ENCODE measurements around the gene POU2AF1. TPM values are rescaled to one million over a fixed set of nuclear protein-coding genes. Genes with fewer than 3 reads are reported as not detected.

Gene POU2AF1
- total and polyA plus RNA-seq, 2 experiments from 2014 or later: not detected

DNA sequence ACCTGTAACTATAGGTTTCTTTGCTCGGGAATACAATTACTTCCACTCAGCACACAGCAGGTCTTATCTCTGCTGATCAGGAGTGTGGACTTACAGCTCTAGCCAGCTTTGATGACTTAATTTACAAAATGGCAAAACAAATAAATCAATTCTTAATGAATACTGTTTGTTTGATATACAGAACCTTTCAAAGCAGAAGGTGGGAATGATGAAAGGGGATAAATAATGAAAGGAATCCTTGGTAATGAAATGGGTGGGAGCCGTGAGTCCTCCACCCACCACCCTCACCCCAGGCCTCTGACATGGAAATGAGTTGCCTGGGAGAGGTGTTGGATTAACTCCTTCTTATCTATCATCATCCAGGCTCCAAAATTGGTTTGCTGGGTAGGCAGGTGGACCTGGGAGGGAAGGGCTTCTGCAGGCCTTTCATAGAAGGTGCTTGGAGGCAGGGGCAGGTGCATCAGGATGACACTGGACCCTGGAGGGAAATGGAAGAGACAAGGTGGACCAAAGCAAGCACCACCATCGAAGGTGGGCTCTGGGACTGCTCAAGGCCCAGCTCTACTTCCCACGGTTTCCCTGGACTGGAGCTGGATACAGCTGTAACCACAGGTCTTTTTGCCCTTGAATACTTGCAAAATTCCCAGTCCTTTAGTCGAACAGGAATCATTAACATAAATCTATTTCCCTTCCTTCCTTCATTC, 23.0 kb downstream of the POU2AF1 start:
- H3K9me3 Mint-ChIP-seq: no peaks in the 10 kb centered on the region; the same call in 2 of the 3 replicates

DNA sequence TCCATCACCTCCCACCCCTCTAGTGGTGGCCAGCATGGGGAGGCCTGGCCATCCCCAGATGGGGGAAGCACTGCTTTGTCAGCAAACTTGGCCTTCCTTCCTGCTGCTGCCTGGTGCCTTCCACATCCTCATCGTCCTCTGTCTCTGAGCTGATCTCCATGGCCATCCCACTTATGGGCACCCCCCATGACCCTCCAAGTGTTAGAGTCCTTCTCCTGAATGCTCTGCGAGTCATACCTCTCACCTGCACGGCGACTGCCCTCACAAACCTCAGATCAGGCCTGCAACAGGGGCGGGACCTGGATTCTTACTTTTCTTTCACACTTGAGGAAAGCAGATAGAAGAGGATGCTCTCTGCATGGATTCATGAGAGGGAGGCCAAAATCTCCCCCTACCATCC, 24.0 kb downstream of the POU2AF1 start:
- H3K4me2 ChIP-seq: no peak overlapping the region

More for the DNA sequence above, 23.0 kb downstream of the POU2AF1 start:
- H3K36me3 Mint-ChIP-seq (ENCODE audit: low read depth): no peaks in the 10 kb centered on the region
- Histone ChIP-seq H3F3A (replicated peaks; ENCODE audit: low read depth) (no peaks in the 10 kb centered on the region), H4K20me1 (replicated peaks; ENCODE audit: insufficient read depth) (no peaks in the 10 kb centered on the region), H3K9me2 (ENCODE audit: insufficient read depth) (no peaks in the 10 kb centered on the region), H3K4me1 (ENCODE audit: insufficient read depth) (no peaks in the 10 kb centered on the region), H3K36me3 (ENCODE audit: insufficient read depth) (no peaks in the 10 kb centered on the region), H3K27me3 (ENCODE audit: insufficient read depth) (no peaks in the 10 kb centered on the region), H3K4me2 (no peak overlapping the region), H2AFZ (no peak overlapping the region), H3K4me3 (no peak overlapping the region), H3K27ac (ENCODE audit: low read depth) (no peak overlapping the region), H3K79me2 (replicated peaks; ENCODE audit: insufficient read depth) (no peaks in the 10 kb centered on the region)
- TF ChIP-seq, protein P1, sequence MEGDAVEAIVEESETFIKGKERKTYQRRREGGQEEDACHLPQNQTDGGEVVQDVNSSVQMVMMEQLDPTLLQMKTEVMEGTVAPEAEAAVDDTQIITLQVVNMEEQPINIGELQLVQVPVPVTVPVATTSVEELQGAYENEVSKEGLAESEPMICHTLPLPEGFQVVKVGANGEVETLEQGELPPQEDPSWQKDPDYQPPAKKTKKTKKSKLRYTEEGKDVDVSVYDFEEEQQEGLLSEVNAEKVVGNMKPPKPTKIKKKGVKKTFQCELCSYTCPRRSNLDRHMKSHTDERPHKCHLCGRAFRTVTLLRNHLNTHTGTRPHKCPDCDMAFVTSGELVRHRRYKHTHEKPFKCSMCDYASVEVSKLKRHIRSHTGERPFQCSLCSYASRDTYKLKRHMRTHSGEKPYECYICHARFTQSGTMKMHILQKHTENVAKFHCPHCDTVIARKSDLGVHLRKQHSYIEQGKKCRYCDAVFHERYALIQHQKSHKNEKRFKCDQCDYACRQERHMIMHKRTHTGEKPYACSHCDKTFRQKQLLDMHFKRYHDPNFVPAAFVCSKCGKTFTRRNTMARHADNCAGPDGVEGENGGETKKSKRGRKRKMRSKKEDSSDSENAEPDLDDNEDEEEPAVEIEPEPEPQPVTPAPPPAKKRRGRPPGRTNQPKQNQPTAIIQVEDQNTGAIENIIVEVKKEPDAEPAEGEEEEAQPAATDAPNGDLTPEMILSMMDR (conservative IDR thresholded peaks at IDR 0.05; ENCODE audit: low read depth in 2 of 2): no peak
- TF ChIP-seq JUNB (IDR thresholded peaks at IDR 0.05; ENCODE audit: unreplicated experiment): no peak
- TF ChIP-seq, protein P2, sequence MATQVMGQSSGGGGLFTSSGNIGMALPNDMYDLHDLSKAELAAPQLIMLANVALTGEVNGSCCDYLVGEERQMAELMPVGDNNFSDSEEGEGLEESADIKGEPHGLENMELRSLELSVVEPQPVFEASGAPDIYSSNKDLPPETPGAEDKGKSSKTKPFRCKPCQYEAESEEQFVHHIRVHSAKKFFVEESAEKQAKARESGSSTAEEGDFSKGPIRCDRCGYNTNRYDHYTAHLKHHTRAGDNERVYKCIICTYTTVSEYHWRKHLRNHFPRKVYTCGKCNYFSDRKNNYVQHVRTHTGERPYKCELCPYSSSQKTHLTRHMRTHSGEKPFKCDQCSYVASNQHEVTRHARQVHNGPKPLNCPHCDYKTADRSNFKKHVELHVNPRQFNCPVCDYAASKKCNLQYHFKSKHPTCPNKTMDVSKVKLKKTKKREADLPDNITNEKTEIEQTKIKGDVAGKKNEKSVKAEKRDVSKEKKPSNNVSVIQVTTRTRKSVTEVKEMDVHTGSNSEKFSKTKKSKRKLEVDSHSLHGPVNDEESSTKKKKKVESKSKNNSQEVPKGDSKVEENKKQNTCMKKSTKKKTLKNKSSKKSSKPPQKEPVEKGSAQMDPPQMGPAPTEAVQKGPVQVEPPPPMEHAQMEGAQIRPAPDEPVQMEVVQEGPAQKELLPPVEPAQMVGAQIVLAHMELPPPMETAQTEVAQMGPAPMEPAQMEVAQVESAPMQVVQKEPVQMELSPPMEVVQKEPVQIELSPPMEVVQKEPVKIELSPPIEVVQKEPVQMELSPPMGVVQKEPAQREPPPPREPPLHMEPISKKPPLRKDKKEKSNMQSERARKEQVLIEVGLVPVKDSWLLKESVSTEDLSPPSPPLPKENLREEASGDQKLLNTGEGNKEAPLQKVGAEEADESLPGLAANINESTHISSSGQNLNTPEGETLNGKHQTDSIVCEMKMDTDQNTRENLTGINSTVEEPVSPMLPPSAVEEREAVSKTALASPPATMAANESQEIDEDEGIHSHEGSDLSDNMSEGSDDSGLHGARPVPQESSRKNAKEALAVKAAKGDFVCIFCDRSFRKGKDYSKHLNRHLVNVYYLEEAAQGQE (IDR thresholded peaks at IDR 0.05; ENCODE audit: unreplicated experiment): no peak
- H3K27me3 Mint-ChIP-seq (ENCODE audit: insufficient read depth, low read depth, poor library complexity): peaks cover 4% of the 10 kb centered on the region
- ATAC-seq (no peak), DNase-seq (ENCODE audit: low spot score) (no peak)
- H3K27ac Mint-ChIP-seq: no peak overlapping the region
- no peak overlapping the region for H3K4me3 Mint-ChIP-seq
- no peaks in the 10 kb centered on the region for H3K4me1 Mint-ChIP-seq

DNA sequence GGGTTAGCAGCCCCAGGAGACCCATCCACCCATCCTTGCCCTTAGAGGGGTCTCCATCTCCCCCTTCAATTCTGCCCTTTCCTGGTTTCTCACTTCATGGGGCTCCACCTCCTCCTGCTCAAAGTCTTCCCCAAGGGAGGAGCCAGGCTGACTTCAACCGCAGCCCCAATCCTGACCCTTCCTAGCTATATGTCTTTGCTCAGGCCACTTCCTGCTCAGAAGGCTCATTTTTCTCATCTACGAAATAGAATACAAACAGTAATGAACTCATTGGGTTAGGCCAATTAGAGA, 24.5 kb downstream of the POU2AF1 start:
- Mint-ChIP-seq H3K36me3 (ENCODE audit: low read depth) (no peaks in the 10 kb centered on the region), H3K4me3 (no peak overlapping the region), H3K4me1 (no peaks in the 10 kb centered on the region), H3K27ac (no peak overlapping the region), H3K27me3 (ENCODE audit: insufficient read depth, low read depth, poor library complexity) (peaks cover 4% of the 10 kb centered on the region), H3K9me3 (no peaks in the 10 kb centered on the region; the same call in 2 of the 3 replicates)
- ATAC-seq (no peak), DNase-seq (ENCODE audit: low spot score) (no peak)
- no peaks in the 10 kb centered on the region for H3K9me2 ChIP-seq (ENCODE audit: insufficient read depth)
- H3K4me2 ChIP-seq: no peak overlapping the region
- no peak overlapping the region for H3K27ac ChIP-seq (ENCODE audit: low read depth)
- no peaks in the 10 kb centered on the region for H3K79me2 ChIP-seq (replicated peaks; ENCODE audit: insufficient read depth)
- no peak overlapping the region for H2AFZ ChIP-seq
- no peaks in the 10 kb centered on the region for H4K20me1 ChIP-seq (replicated peaks; ENCODE audit: insufficient read depth)
- H3K36me3 ChIP-seq (ENCODE audit: insufficient read depth): no peaks in the 10 kb centered on the region
- H3F3A ChIP-seq (replicated peaks; ENCODE audit: low read depth): no peaks in the 10 kb centered on the region
- H3K4me3 ChIP-seq: no peak overlapping the region
- no peaks in the 10 kb centered on the region for H3K27me3 ChIP-seq (ENCODE audit: insufficient read depth)
- no peaks in the 10 kb centered on the region for H3K4me1 ChIP-seq (ENCODE audit: insufficient read depth)
- TF ChIP-seq, protein P3, sequence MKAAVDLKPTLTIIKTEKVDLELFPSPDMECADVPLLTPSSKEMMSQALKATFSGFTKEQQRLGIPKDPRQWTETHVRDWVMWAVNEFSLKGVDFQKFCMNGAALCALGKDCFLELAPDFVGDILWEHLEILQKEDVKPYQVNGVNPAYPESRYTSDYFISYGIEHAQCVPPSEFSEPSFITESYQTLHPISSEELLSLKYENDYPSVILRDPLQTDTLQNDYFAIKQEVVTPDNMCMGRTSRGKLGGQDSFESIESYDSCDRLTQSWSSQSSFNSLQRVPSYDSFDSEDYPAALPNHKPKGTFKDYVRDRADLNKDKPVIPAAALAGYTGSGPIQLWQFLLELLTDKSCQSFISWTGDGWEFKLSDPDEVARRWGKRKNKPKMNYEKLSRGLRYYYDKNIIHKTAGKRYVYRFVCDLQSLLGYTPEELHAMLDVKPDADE (IDR thresholded peaks at IDR 0.05): no peak
- TF ChIP-seq, protein P1 (conservative IDR thresholded peaks at IDR 0.05; ENCODE audit: low read depth in 2 of 2): no peak
- TF ChIP-seq JUNB (IDR thresholded peaks at IDR 0.05; ENCODE audit: unreplicated experiment) (no peak), ZNF114 (CRISPR knock-in tag; IDR thresholded peaks at IDR 0.05) (no peak), POLR2AphosphoS5 (IDR thresholded peaks at IDR 0.05; ENCODE audit: low read depth) (no peak), EZH2 (IDR thresholded peaks at IDR 0.05; ENCODE audit: low read depth, unreplicated experiment) (no peak), STAT1 (IDR thresholded peaks at IDR 0.05; ENCODE audit: unreplicated experiment) (no peak), NANOG (IDR thresholded peaks at IDR 0.05; ENCODE audit: borderline replicate concordance) (no peak), EZH2phosphoT487 (IDR thresholded peaks at IDR 0.05; ENCODE audit: unreplicated experiment) (no peak)

More for the DNA sequence above, 24.0 kb downstream of the POU2AF1 start:
- Mint-ChIP-seq H3K36me3 (ENCODE audit: low read depth) (no peaks in the 10 kb centered on the region), H3K9me3 (no peaks in the 10 kb centered on the region; the same call in 2 of the 3 replicates), H3K4me3 (no peak overlapping the region), H3K27ac (no peak overlapping the region), H3K4me1 (no peaks in the 10 kb centered on the region), H3K27me3 (ENCODE audit: insufficient read depth, low read depth, poor library complexity) (peaks cover 4% of the 10 kb centered on the region)
- Histone ChIP-seq H3K27me3 (ENCODE audit: insufficient read depth) (no peaks in the 10 kb centered on the region), H3K36me3 (ENCODE audit: insufficient read depth) (no peaks in the 10 kb centered on the region), H4K20me1 (replicated peaks; ENCODE audit: insufficient read depth) (no peaks in the 10 kb centered on the region), H3K4me3 (no peak overlapping the region), H3K27ac (ENCODE audit: low read depth) (no peak overlapping the region), H3K79me2 (replicated peaks; ENCODE audit: insufficient read depth) (no peaks in the 10 kb centered on the region), H3F3A (replicated peaks; ENCODE audit: low read depth) (no peaks in the 10 kb centered on the region), H3K9me2 (ENCODE audit: insufficient read depth) (no peaks in the 10 kb centered on the region), H2AFZ (no peak overlapping the region), H3K4me1 (ENCODE audit: insufficient read depth) (no peaks in the 10 kb centered on the region)
- ATAC-seq (no peak), DNase-seq (ENCODE audit: low spot score) (no peak)
- no peak for TF ChIP-seq ZNF114 (CRISPR knock-in tag; IDR thresholded peaks at IDR 0.05)

Measured in GM23338 (cell line).